ENCODE data around the gene ATRNL1. TPM values are rescaled to one million over a fixed set of nuclear protein-coding genes. Genes with fewer than 3 reads are reported as not detected.

The ATRNL1 gene
- total RNA-seq, 1 experiment from 2014 or later: 28.7 TPM

GRCh38 chr10:115762029-115762428 lies 668.9 kb downstream of the ATRNL1 start:
- Mint-ChIP-seq H3K27me3 (ENCODE audit: low read depth) (no peaks in the 10 kb centered on the region), H3K36me3 (no peaks in the 10 kb centered on the region), H3K4me1 (peaks cover 23% of the 10 kb centered on the region), H3K4me3 (no peak overlapping the region), H3K27ac (no peak overlapping the region), H3K9me3 (peaks cover 5% of the 10 kb centered on the region)
- DNase-seq (ENCODE audit: low spot score) (no peak), ATAC-seq (no peak)
- CTCF ChIA-PET: no interaction called here
- no peak for TF ChIP-seq ZBTB43 (CRISPR knock-in tag; IDR thresholded peaks at IDR 0.05)
- TF ChIP-seq TEAD1 (CRISPR knock-in tag; IDR thresholded peaks at IDR 0.05): no peak
- no peak for TF ChIP-seq CBFB (CRISPR knock-in tag; IDR thresholded peaks at IDR 0.05; ENCODE audit: low read depth)
- no peak for TF ChIP-seq ELF4 (CRISPR knock-in tag; IDR thresholded peaks at IDR 0.05; ENCODE audit: low read depth)
- TF ChIP-seq NR3C1 (CRISPR knock-in tag; conservative IDR thresholded peaks at IDR 0.05; ENCODE audit: low read depth): no peak
- TF ChIP-seq ZNF317 (CRISPR knock-in tag; IDR thresholded peaks at IDR 0.05; ENCODE audit: borderline replicate concordance, low read depth): no peak
- TF ChIP-seq NR1H2 (CRISPR knock-in tag; IDR thresholded peaks at IDR 0.05): no peak
- no peak for TF ChIP-seq MXD4 (CRISPR knock-in tag; IDR thresholded peaks at IDR 0.05; ENCODE audit: borderline replicate concordance)
- TF ChIP-seq SMAD3 (CRISPR knock-in tag; IDR thresholded peaks at IDR 0.05; ENCODE audit: borderline replicate concordance): no peak
- no peak for TF ChIP-seq ZNF671 (CRISPR knock-in tag; IDR thresholded peaks at IDR 0.05)
- TF ChIP-seq RELA (CRISPR knock-in tag; IDR thresholded peaks at IDR 0.05; ENCODE audit: borderline replicate concordance): no peak
- no peak for TF ChIP-seq HMGXB4 (CRISPR knock-in tag; IDR thresholded peaks at IDR 0.05)
- no peak for TF ChIP-seq NFE2L1 (CRISPR knock-in tag; IDR thresholded peaks at IDR 0.05)
- TF ChIP-seq AR (CRISPR knock-in tag; IDR thresholded peaks at IDR 0.05): no peak
- TF ChIP-seq E2F1 (CRISPR knock-in tag; IDR thresholded peaks at IDR 0.05): no peak
- no peak for TF ChIP-seq HMGA2 (CRISPR knock-in tag; IDR thresholded peaks at IDR 0.05)
- no peak for TF ChIP-seq ATF3 (CRISPR knock-in tag; conservative IDR thresholded peaks at IDR 0.05)
- no peak for TF ChIP-seq TP53 (CRISPR knock-in tag; IDR thresholded peaks at IDR 0.05)
- POLR2A ChIA-PET: no interaction called here

- Mint-ChIP-seq H3K27me3 (ENCODE audit: low read depth) (no peaks in the 10 kb centered on the region), H3K4me3 (no peak overlapping the region), H3K36me3 (no peaks in the 10 kb centered on the region), H3K27ac (no peak overlapping the region), H3K4me1 (peaks cover 3% of the 10 kb centered on the region), H3K9me3 (no peaks in the 10 kb centered on the region)
- DNase-seq (ENCODE audit: low spot score) (no peak), ATAC-seq (no peak)
- ChIA-PET POLR2A (no interaction called here), CTCF (no interaction called here)
- TF ChIP-seq ZSCAN18 (CRISPR knock-in tag; IDR thresholded peaks at IDR 0.05) (no peak), IRF2 (CRISPR knock-in tag; IDR thresholded peaks at IDR 0.05; ENCODE audit: borderline replicate concordance, low read depth) (no peak), PRRX2 (CRISPR knock-in tag; IDR thresholded peaks at IDR 0.05) (no peak), HMGXB4 (CRISPR knock-in tag; IDR thresholded peaks at IDR 0.05) (no peak), TCF7 (CRISPR knock-in tag; IDR thresholded peaks at IDR 0.05; ENCODE audit: low read depth) (no peak), CTCF (IDR thresholded peaks at IDR 0.05) (no peak)
Measured at GRCh38 chr10:115771755-115772154, 678.6 kb downstream of the ATRNL1 start.
